Stomach (tissue), 4 donors: Measurements from ENCODE around the gene BCR.

Source experiments
- EP300 ChIP-seq: sonication (generic); formaldehyde crosslinking; IDR thresholded peaks from one replicate; pipeline ENCODE4 v1.6.1; 2017; ENCODE audit warnings: antibody characterized with exemption
- POLR2A ChIP-seq, 4 donors: fragments of 450-650 bp; IDR thresholded peaks; one replicate each; pipeline ENCODE4 v1.6.1; 2016; ENCODE audit warnings: antibody characterized with exemption in 4 of 4, control low read depth in 2 of 4, mild to moderate bottlenecking in 1 of 4, moderate library complexity in 1 of 4
- TF ChIP-seq, protein P1 (sequence below), 7 experiments: fragments of 450-650 bp in 4 of 7; fragments of 200-600 bp in 3 of 7; sonication (generic) in 3 of 7; IDR thresholded peaks; one replicate each; pipeline ENCODE4 v1.5.1; 2016 to 2019; ENCODE audit warnings: antibody characterized with exemption in 7 of 7, control low read depth in 2 of 7, mild to moderate bottlenecking in 1 of 7

DNA sequence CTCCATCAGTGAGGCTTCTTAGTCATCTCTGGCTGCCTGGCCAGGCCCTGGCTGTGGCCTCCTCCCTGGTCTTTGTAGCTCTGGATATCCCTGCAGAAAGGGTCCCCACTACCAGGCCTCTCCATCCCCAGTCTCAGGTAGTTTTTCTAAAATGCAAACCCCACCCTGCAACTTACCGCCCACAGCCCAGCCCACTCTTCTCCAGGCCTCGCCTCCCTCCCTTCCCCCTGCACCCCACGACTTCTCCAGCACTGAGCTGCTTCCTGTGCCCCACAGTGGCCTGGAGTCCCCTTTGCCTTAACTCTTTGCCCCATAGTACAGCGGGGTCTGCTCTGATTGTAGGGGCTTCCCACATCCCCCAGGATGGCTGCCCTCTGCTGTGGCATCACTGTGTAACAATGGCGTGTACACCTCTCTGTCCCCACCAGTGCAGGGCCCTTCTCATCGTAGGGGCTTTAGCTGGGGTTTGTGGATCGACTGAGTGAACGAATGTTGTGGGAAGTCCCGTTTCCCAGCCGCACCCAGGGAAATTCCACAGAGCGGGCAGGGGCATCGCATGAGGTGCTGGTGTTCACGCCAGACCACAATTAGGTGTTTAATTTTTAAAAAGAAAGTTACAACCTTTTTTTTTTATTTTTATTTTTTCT is 111.6 kb downstream of the BCR start:
- TF ChIP-seq, protein P1, sequence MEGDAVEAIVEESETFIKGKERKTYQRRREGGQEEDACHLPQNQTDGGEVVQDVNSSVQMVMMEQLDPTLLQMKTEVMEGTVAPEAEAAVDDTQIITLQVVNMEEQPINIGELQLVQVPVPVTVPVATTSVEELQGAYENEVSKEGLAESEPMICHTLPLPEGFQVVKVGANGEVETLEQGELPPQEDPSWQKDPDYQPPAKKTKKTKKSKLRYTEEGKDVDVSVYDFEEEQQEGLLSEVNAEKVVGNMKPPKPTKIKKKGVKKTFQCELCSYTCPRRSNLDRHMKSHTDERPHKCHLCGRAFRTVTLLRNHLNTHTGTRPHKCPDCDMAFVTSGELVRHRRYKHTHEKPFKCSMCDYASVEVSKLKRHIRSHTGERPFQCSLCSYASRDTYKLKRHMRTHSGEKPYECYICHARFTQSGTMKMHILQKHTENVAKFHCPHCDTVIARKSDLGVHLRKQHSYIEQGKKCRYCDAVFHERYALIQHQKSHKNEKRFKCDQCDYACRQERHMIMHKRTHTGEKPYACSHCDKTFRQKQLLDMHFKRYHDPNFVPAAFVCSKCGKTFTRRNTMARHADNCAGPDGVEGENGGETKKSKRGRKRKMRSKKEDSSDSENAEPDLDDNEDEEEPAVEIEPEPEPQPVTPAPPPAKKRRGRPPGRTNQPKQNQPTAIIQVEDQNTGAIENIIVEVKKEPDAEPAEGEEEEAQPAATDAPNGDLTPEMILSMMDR (IDR thresholded peaks at IDR 0.05): no peak
- TF ChIP-seq POLR2A (IDR thresholded peaks at IDR 0.05): no peak
- no peak for TF ChIP-seq EP300
